ENCODE data around the gene TRIP13.

GRCh38 chr5:966941-967340 lies 74.3 kb downstream of the TRIP13 start:
- no peak for TF ChIP-seq NFE2L2 (IDR thresholded peaks at IDR 0.05; ENCODE audit: low read length)
- TF ChIP-seq TARDBP (CRISPR knock-in tag; IDR thresholded peaks at IDR 0.05): no peak
- TF ChIP-seq ZNF557 (CRISPR knock-in tag; IDR thresholded peaks at IDR 0.05): no peak
- TF ChIP-seq, protein P1, sequence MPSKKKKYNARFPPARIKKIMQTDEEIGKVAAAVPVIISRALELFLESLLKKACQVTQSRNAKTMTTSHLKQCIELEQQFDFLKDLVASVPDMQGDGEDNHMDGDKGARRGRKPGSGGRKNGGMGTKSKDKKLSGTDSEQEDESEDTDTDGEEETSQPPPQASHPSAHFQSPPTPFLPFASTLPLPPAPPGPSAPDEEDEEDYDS (CRISPR knock-in tag; IDR thresholded peaks at IDR 0.05): no peak
- TF ChIP-seq ZNF207 (IDR thresholded peaks at IDR 0.05; ENCODE audit: borderline replicate concordance): no peak
- no peak for TF ChIP-seq ZNF891 (CRISPR knock-in tag; IDR thresholded peaks at IDR 0.05)
- TF ChIP-seq FOXK2 (IDR thresholded peaks at IDR 0.05): no peak
- TF ChIP-seq POLR2AphosphoS5 (IDR thresholded peaks at IDR 0.05; ENCODE audit: low read depth, low read length): no peak
- TF ChIP-seq ZFP37 (CRISPR knock-in tag; IDR thresholded peaks at IDR 0.05; ENCODE audit: borderline replicate concordance): no peak

All from HepG2 (cell line).